SK-N-SH (cell line): ENCODE measurements around the gene ATOSA. TPM values are rescaled to one million over a fixed set of nuclear protein-coding genes. Genes with fewer than 3 reads are reported as not detected.

Experiments used
- CTCF ChIA-PET: fragments of 300-600, 350-600 bp; formaldehyde crosslinking; extraction: SDS; loops from one replicate; lab custom pipeline; 2021; lab: Yijun Ruan, JAX
- POLR2A ChIA-PET: fragments of 350-600 bp; sonication (Branson Sonifier 250); formaldehyde crosslinking; extraction: SDS; loops from one replicate; lab custom pipeline; 2020; ENCODE audit warnings: antibody characterized with exemption, inconsistent platforms; lab: Yijun Ruan, JAX
- DNase-seq: peaks from one replicate; pipeline ENCODE4 v3.0.0; 2012
- H2AFZ ChIP-seq: fragments of 200-600 bp; sonication (generic); 2 replicates; pipeline ENCODE4 v1.8.1; 2016; ENCODE audit warnings: antibody characterized with exemption, mild to moderate bottlenecking, low read depth
- H3F3A ChIP-seq: fragments of 200-600 bp; sonication (generic); replicated peaks from 2 replicates; pipeline ENCODE3; 2016; ENCODE audit warnings: antibody characterized with exemption, mild to moderate bottlenecking; ENCODE audit not compliant: insufficient read depth
- H3K27ac ChIP-seq, 2 experiments: fragments of 200-500 bp in 1 of 2; fragments of 200-600 bp in 1 of 2; sonication (Bioruptor generic) in 1 of 2; sonication (generic), shearing (Covaris generic) in 1 of 2; 2 replicates each; pipeline versions ENCODE4 v1.5.1 to v1.6.1; 2014 to 2016; ENCODE audit warnings: low read depth in 2 of 2, inconsistent platforms in 1 of 2, low read length in 1 of 2, mild to moderate bottlenecking in 1 of 2, mixed read lengths in 1 of 2
- H3K27me3 ChIP-seq: fragments of 200-600 bp; sonication (generic), shearing (Covaris generic); 2 replicates; pipeline ENCODE4 v1.6.1; 2016; ENCODE audit warnings: mixed run types; ENCODE audit not compliant: insufficient read depth
- H3K36me3 ChIP-seq, 2 experiments: fragments of 200-500 bp in 1 of 2; fragments of 200-600 bp in 1 of 2; sonication (Bioruptor generic) in 1 of 2; sonication (generic) in 1 of 2; replicated peaks in 1 of 2; 2 replicates each; pipeline versions ENCODE3 to v1.5.1; 2014 to 2016; ENCODE audit warnings: low read length in 1 of 2, mild to moderate bottlenecking in 1 of 2; ENCODE audit not compliant: insufficient read depth in 2 of 2, control insufficient read depth in 1 of 2
- H3K4me1 ChIP-seq, 2 experiments: fragments of 200-500 bp in 1 of 2; fragments of 200-600 bp in 1 of 2; sonication (Bioruptor generic) in 1 of 2; sonication (generic), shearing (Covaris generic) in 1 of 2; 2 replicates each; pipeline versions ENCODE4 v1.5.1 to v1.6.1; 2014 to 2016; ENCODE audit warnings: low read depth in 1 of 2, low read length in 1 of 2, mixed run types in 1 of 2; ENCODE audit not compliant: insufficient read depth in 2 of 2, control insufficient read depth in 1 of 2
- H3K4me2 ChIP-seq: fragments of 200-600 bp; sonication (generic), shearing (Covaris generic); 2 replicates; pipeline ENCODE4 v1.6.1; 2017; ENCODE audit warnings: mixed run types
- H3K4me3 ChIP-seq, 2 experiments: fragments of 200-500 bp in 1 of 2; fragments of 200-600 bp in 1 of 2; sonication (Bioruptor generic) in 1 of 2; sonication (generic), shearing (Covaris generic) in 1 of 2; 2 replicates each; pipeline versions ENCODE4 v1.5.1 to v1.8.1; 2014 to 2016; ENCODE audit warnings: low read depth in 2 of 2, inconsistent platforms in 1 of 2, low read length in 1 of 2, mild to moderate bottlenecking in 1 of 2, mixed read lengths in 1 of 2, moderate library complexity in 1 of 2
- H3K79me2 ChIP-seq: fragments of 200-600 bp; sonication (generic); 2 replicates; pipeline ENCODE4 v1.8.1; 2017; ENCODE audit warnings: mild to moderate bottlenecking; ENCODE audit not compliant: insufficient read depth
- H3K9ac ChIP-seq: fragments of 200-600 bp; sonication (generic); 2 replicates; pipeline ENCODE4 v1.6.1; 2017; ENCODE audit warnings: mixed run types
- H3K9me2 ChIP-seq: fragments of 200-600 bp; sonication (generic); 2 replicates; pipeline ENCODE4 v1.6.1; 2017; ENCODE audit warnings: mixed run types
- H3K9me3 ChIP-seq: fragments of 200-600 bp; sonication (generic); 2 replicates; pipeline ENCODE4 v1.6.1; 2017; ENCODE audit warnings: mixed run types, mild to moderate bottlenecking, moderate library complexity
- H4K20me1 ChIP-seq: fragments of 200-600 bp; sonication (generic); 2 replicates; pipeline ENCODE4 v1.6.1; 2017; ENCODE audit warnings: mild to moderate bottlenecking, mixed run types; ENCODE audit not compliant: insufficient read depth
- CHD2 ChIP-seq: fragments of 150-350 bp; IDR thresholded peaks from 2 replicates; pipeline ENCODE4 v1.6.1; 2018; ENCODE audit warnings: low read length; ENCODE audit not compliant: partially characterized antibody
- ELF1 ChIP-seq: IDR thresholded peaks from 2 replicates; pipeline ENCODE4 v1.4.0; 2012
- EP300 ChIP-seq, 2 experiments: IDR thresholded peaks; 2 replicates each; pipeline versions ENCODE4 v1.4.0 to v1.6.1; 2012; ENCODE audit warnings: borderline replicate concordance in 1 of 2, low read depth in 1 of 2, low read length in 1 of 2
- EZH2phosphoT487 ChIP-seq: fragments of 200-600 bp; sonication (generic); IDR thresholded peaks from 2 replicates; pipeline ENCODE4 v1.6.1; 2017; ENCODE audit warnings: low read depth, mixed run types, mild to moderate bottlenecking, antibody characterized with exemption, moderate library complexity, borderline replicate concordance
- FOXJ3 ChIP-seq: sonication (generic); formaldehyde crosslinking; IDR thresholded peaks from 2 replicates; pipeline ENCODE4 v1.5.1; 2020; ENCODE audit warnings: mild to moderate bottlenecking, missing genetic modification reagents
- GABPA ChIP-seq: IDR thresholded peaks from 2 replicates; pipeline ENCODE4 v1.4.0; 2012; ENCODE audit warnings: low read depth, mild to moderate bottlenecking
- GATA2 ChIP-seq: sonication (generic); formaldehyde crosslinking; IDR thresholded peaks from 2 replicates; pipeline ENCODE4 v1.5.0; 2020; ENCODE audit warnings: mild to moderate bottlenecking, missing genetic modification reagents
- JUND ChIP-seq: IDR thresholded peaks from 2 replicates; pipeline ENCODE4 v1.4.0; 2012
- MEF2A ChIP-seq: IDR thresholded peaks from 2 replicates; pipeline ENCODE4 v1.4.0; 2012; ENCODE audit warnings: low read depth, borderline replicate concordance
- NFIC ChIP-seq: IDR thresholded peaks from 2 replicates; pipeline ENCODE4 v1.4.0; 2012; ENCODE audit warnings: borderline replicate concordance
- POLR2AphosphoS5 ChIP-seq: IDR thresholded peaks from 2 replicates; pipeline ENCODE4 v1.6.1; 2012; ENCODE audit warnings: low read depth, low read length
- RAD21 ChIP-seq: IDR thresholded peaks from 2 replicates; pipeline ENCODE4 v1.6.1; 2012; ENCODE audit warnings: mild to moderate bottlenecking, low read length
- RFX5 ChIP-seq: IDR thresholded peaks from 2 replicates; pipeline ENCODE4 v1.6.1; 2012; ENCODE audit warnings: mild to moderate bottlenecking, improper control_type of control experiment, low read length
- TAF1 ChIP-seq: IDR thresholded peaks from 2 replicates; pipeline ENCODE4 v1.6.1; 2012; ENCODE audit warnings: low read depth, mild to moderate bottlenecking, low read length, moderate library complexity, borderline replicate concordance
- TEAD4 ChIP-seq: IDR thresholded peaks from 2 replicates; pipeline ENCODE4 v1.4.0; 2012; ENCODE audit warnings: mild to moderate bottlenecking, borderline replicate concordance; ENCODE audit not compliant: insufficient read depth
- USF1 ChIP-seq: IDR thresholded peaks from 2 replicates; pipeline ENCODE4 v1.4.0; 2012; ENCODE audit warnings: low read depth, borderline replicate concordance
- USF2 ChIP-seq: fragments of 150-350 bp; IDR thresholded peaks from 2 replicates; pipeline ENCODE4 v1.6.1; 2017; ENCODE audit warnings: antibody characterized with exemption, low read length, low read depth, borderline replicate concordance
- YY1 ChIP-seq: IDR thresholded peaks from 2 replicates; pipeline ENCODE4 v1.4.0; 2012; ENCODE audit warnings: low read depth, mild to moderate bottlenecking
- WGBS: methylation state at CpG from one replicate; pipeline ENCODE4 v1.1.6; 2017; ENCODE audit warnings: low lambda C conversion rate; 5-methylcytosine and 5-hydroxymethylcytosine counted together
- polyA plus RNA-seq, 3 experiments: library from polyadenylated mRNA; depleted of rRNA; stranded (reverse); fragments of >200 nt; gene quantifications; 2 replicates each; pipeline ENCODE4 v1.2.3, GENCODE V29; 2012
- TF ChIP-seq, protein P1 (sequence below): IDR thresholded peaks from 2 replicates; pipeline ENCODE4 v1.6.1; 2012; ENCODE audit warnings: mild to moderate bottlenecking, low read depth, low read length, moderate library complexity

Gene ATOSA
- polyA plus RNA-seq, 1 of the 3 experiments (the other 2 are of a cell fraction): 7.4 TPM

GRCh38 chr15:52699457-52699856, 20.3 kb upstream of the ATOSA start (continued):
- TF ChIP-seq, protein P1, sequence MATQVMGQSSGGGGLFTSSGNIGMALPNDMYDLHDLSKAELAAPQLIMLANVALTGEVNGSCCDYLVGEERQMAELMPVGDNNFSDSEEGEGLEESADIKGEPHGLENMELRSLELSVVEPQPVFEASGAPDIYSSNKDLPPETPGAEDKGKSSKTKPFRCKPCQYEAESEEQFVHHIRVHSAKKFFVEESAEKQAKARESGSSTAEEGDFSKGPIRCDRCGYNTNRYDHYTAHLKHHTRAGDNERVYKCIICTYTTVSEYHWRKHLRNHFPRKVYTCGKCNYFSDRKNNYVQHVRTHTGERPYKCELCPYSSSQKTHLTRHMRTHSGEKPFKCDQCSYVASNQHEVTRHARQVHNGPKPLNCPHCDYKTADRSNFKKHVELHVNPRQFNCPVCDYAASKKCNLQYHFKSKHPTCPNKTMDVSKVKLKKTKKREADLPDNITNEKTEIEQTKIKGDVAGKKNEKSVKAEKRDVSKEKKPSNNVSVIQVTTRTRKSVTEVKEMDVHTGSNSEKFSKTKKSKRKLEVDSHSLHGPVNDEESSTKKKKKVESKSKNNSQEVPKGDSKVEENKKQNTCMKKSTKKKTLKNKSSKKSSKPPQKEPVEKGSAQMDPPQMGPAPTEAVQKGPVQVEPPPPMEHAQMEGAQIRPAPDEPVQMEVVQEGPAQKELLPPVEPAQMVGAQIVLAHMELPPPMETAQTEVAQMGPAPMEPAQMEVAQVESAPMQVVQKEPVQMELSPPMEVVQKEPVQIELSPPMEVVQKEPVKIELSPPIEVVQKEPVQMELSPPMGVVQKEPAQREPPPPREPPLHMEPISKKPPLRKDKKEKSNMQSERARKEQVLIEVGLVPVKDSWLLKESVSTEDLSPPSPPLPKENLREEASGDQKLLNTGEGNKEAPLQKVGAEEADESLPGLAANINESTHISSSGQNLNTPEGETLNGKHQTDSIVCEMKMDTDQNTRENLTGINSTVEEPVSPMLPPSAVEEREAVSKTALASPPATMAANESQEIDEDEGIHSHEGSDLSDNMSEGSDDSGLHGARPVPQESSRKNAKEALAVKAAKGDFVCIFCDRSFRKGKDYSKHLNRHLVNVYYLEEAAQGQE: no peak
- no peak for TF ChIP-seq TAF1
- no peak for TF ChIP-seq USF2
- TF ChIP-seq EP300 (IDR thresholded peaks at IDR 0.05; ENCODE audit: borderline replicate concordance in 1 of 2, low read depth in 1 of 2, low read length in 1 of 2): no peak
- TF ChIP-seq GATA2 (CRISPR knock-in tag): no peak
- no peak for TF ChIP-seq POLR2AphosphoS5
- no peak for TF ChIP-seq JUND

DNA sequence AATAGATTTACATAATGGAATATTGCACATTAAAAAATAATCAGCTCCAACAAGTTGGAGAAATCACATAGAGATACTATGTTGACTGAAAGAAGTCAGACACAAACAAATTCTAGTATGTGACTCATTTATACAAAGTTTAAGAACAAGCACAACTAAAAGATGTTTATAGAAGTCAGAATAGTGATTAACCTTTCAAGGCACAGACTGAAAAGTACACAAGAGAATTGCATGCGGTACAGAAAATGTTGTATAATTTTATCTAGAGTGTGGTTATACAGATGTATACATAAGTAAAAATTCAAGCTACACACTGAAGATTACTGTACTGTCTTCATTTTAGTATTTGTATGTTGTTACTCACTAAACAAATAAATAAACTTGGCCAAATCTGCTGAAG, 19.3 kb upstream of the ATOSA start:
- no peak for DNase-seq
- 2% methylated on average over 1 of the region's 1 CpG for WGBS
- POLR2A ChIA-PET: no interaction called here

More for the DNA sequence above, 19.3 kb upstream of the ATOSA start:
- Histone ChIP-seq H3F3A (no peaks in the 10 kb centered on the region), H3K4me1 (no peaks in the 10 kb centered on the region), H3K79me2 (no peaks in the 10 kb centered on the region), H3K9ac (no peak overlapping the region), H3K4me2 (no peak overlapping the region), H3K27me3 (no peaks in the 10 kb centered on the region), H3K9me3 (no peaks in the 10 kb centered on the region), H2AFZ (no peak overlapping the region), H3K36me3 (no peaks in the 10 kb centered on the region), H3K4me3 (no peak overlapping the region), H3K9me2 (no peaks in the 10 kb centered on the region), H3K27ac (no peak overlapping the region), H4K20me1 (no peaks in the 10 kb centered on the region)
- CTCF ChIA-PET: no interaction called here
- TF ChIP-seq ELF1 (no peak), MEF2A (no peak), USF2 (no peak), YY1 (no peak), EP300 (IDR thresholded peaks at IDR 0.05; ENCODE audit: borderline replicate concordance in 1 of 2, low read depth in 1 of 2, low read length in 1 of 2) (no peak), RAD21 (no peak), NFIC (no peak), GABPA (no peak), FOXJ3 (CRISPR knock-in tag) (no peak), CHD2 (no peak), EZH2phosphoT487 (no peak), USF1 (no peak), JUND (no peak), TEAD4 (no peak), RFX5 (no peak)
- TF ChIP-seq, protein P1: no peak
